Neural cell (in vitro differentiated cells): ENCODE results near the gene CAPN7.

Source experiments
- EZH2 ChIP-seq: fragments of 200-600, 300-800 bp; shearing (Covaris generic), sonication (generic); IDR thresholded peaks from 2 replicates; pipeline ENCODE4 v1.6.1; 2014; ENCODE audit warnings: antibody characterized with exemption, low read length, borderline replicate concordance, mild to moderate bottlenecking; ENCODE audit not compliant: insufficient read depth, poor library complexity, severe bottlenecking
- POLR2AphosphoS5 ChIP-seq: IDR thresholded peaks from 2 replicates; pipeline ENCODE4 v1.6.1; 2012
- TAF1 ChIP-seq: IDR thresholded peaks from 2 replicates; pipeline ENCODE4 v1.6.1; 2012; ENCODE audit warnings: low read depth
- TF ChIP-seq, protein P1 (sequence below): fragments of 450-650 bp; IDR thresholded peaks from 2 replicates; pipeline ENCODE4 v1.5.1; 2014; ENCODE audit warnings: antibody characterized with exemption, mild to moderate bottlenecking, moderate library complexity; ENCODE audit not compliant: poor library complexity, severe bottlenecking
- TF ChIP-seq, protein P2 (sequence below): IDR thresholded peaks from 2 replicates; pipeline ENCODE4 v1.6.1; 2012; ENCODE audit warnings: borderline replicate concordance

DNA sequence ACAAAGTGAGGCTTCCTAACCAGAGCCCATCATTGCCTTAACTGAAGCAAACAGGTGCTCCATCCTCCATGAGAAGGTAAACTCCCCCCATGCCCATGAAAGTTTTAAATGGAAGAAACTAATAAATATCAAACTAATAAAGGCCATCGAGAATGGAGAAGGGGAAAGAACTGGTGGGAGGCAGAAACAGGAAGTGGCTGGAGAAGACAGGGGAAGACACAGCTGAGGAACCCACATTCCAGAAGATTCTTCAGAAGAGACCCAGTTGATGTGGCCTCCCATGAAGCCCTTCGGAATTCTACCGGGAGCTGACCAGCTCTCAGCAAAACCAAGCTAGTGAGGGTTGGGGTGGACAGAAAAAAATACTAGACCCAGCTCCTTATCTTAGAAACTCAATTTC, 84.7 kb downstream of the CAPN7 start:
- no peak for TF ChIP-seq EZH2
- TF ChIP-seq, protein P1, sequence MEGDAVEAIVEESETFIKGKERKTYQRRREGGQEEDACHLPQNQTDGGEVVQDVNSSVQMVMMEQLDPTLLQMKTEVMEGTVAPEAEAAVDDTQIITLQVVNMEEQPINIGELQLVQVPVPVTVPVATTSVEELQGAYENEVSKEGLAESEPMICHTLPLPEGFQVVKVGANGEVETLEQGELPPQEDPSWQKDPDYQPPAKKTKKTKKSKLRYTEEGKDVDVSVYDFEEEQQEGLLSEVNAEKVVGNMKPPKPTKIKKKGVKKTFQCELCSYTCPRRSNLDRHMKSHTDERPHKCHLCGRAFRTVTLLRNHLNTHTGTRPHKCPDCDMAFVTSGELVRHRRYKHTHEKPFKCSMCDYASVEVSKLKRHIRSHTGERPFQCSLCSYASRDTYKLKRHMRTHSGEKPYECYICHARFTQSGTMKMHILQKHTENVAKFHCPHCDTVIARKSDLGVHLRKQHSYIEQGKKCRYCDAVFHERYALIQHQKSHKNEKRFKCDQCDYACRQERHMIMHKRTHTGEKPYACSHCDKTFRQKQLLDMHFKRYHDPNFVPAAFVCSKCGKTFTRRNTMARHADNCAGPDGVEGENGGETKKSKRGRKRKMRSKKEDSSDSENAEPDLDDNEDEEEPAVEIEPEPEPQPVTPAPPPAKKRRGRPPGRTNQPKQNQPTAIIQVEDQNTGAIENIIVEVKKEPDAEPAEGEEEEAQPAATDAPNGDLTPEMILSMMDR, result no peak
- no peak for TF ChIP-seq POLR2AphosphoS5
- no peak for TF ChIP-seq TAF1
- TF ChIP-seq, protein P2, sequence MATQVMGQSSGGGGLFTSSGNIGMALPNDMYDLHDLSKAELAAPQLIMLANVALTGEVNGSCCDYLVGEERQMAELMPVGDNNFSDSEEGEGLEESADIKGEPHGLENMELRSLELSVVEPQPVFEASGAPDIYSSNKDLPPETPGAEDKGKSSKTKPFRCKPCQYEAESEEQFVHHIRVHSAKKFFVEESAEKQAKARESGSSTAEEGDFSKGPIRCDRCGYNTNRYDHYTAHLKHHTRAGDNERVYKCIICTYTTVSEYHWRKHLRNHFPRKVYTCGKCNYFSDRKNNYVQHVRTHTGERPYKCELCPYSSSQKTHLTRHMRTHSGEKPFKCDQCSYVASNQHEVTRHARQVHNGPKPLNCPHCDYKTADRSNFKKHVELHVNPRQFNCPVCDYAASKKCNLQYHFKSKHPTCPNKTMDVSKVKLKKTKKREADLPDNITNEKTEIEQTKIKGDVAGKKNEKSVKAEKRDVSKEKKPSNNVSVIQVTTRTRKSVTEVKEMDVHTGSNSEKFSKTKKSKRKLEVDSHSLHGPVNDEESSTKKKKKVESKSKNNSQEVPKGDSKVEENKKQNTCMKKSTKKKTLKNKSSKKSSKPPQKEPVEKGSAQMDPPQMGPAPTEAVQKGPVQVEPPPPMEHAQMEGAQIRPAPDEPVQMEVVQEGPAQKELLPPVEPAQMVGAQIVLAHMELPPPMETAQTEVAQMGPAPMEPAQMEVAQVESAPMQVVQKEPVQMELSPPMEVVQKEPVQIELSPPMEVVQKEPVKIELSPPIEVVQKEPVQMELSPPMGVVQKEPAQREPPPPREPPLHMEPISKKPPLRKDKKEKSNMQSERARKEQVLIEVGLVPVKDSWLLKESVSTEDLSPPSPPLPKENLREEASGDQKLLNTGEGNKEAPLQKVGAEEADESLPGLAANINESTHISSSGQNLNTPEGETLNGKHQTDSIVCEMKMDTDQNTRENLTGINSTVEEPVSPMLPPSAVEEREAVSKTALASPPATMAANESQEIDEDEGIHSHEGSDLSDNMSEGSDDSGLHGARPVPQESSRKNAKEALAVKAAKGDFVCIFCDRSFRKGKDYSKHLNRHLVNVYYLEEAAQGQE, result no peak
